ENCODE data around the gene CCNE1.

CCNE1 gene

DNA sequence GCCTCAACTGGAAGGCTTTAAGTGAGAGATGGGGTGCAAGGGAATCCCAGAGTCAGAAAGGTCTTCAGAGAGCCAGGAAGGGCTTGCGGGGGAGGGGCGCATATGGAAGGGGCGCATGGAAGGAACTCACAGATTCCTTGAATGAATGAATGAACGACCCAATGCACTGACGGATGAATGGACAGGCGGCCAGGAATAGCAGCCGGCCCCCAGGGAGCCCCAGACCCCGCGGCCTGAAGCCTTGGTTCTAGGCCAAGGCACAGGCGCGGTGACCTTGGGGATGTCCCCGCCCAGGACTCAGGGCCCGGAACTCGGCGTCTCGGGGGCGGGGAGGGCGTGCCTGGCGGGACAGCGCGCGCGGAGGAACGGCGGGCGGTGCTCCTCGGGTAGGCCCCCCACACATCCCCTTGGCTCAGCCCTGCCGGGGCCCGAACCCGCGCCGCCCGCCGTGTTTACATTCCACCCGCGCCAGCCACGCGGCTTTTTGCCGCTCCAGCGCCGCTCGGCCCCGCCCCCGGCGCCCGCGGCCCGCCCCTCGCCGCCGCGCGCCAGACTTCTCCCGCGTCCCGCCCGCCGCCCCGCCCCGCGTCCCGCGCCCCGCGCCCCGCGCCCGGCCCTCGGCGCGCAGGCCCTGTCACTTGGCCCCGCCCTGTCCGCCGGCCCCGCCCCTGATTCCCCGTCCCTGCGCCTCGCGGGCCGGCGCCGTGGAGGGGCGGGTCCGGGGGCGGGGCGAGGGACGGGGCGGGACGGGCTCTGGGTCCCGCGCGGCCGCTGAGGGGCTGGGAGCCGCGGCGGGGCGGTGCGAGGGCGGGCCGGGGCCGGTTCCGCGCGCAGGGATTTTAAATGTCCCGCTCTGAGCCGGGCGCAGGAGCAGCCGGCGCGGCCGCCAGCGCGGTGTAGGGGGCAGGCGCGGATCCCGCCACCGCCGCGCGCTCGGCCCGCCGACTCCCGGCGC is at the start of gene CCNE1:
Gene CCNE1 (plus strand): TSS at position 867 of the 955 bp plus-strand sequence. CDS start 565 bp downstream, outside the sequence.
- peak; percentile 100 for DNase-seq

DNA sequence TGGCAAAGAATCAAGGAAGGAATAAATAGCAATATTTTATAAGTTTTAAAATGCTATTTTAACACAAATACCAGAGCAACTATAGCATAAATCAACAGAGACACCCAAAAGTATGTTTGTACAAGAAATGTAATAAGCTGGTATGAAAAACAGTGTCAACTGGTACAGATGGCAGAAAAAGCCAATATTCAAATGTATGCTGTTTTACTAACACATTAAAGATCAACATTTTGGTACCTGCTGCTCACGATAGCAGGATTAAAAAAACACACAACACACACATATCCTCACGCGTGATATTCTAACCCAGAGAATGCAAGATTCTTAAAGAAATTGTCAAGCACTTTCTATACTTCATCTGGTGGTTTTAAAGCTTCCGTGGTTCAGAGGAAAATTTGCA is 48.6 kb upstream of the CCNE1 start:
- DNase-seq = no peak

DNA sequence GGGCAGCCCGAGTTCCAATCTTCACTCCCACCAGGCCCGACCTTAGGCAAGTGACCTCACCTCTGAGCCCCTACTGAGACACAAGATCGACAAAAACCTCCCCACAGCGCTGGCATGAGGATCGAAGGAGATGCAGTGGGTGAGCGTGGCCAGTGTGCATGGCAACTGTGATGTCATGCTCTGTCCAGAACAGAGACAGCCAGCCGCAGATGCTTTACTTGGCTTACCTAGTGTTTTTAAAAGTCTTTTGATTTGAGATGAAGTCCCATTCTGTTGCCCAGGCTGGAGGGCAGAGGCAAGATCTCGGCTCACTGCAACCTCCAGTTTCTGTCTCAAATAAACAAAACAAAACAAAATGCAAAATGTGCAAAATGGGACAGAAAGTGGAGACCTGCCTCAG is 47.4 kb upstream of the CCNE1 start:
- no peak for DNase-seq

DNA sequence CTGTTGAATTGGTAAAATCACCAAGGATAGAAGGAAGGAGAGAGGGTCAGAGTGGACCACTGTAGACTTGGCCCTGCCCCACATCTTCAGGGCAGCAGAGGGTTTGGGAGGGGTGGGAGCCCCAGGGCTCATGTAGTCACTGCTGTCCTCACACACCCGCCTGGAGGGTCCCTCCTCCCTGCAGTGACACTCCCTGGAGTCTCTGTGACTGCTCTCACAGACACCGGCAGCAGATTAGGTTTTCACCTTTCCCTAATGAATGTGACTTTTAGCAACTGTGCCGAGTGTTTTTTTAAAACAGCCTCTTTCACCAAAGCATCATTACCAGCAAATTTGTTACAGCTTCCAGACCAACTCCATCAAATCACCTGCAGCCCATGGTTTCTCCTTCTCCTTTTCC is 45.7 kb upstream of the CCNE1 start:
- no peak for DNase-seq

GRCh38 chr19:29767039-29767735 is 44.6 kb upstream of the CCNE1 start:
- DNase-seq = no peak

- DNase-seq = no peak
These were observed 43.6 kb upstream of the CCNE1 start for GRCh38 chr19:29768166-29768565.

- DNase-seq = no peak
These were observed 41.8 kb upstream of the CCNE1 start for GRCh38 chr19:29769997-29770396.

GRCh38 chr19:29770648-29771047 is 41.1 kb upstream of the CCNE1 start:
- DNase-seq = no peak

DNA sequence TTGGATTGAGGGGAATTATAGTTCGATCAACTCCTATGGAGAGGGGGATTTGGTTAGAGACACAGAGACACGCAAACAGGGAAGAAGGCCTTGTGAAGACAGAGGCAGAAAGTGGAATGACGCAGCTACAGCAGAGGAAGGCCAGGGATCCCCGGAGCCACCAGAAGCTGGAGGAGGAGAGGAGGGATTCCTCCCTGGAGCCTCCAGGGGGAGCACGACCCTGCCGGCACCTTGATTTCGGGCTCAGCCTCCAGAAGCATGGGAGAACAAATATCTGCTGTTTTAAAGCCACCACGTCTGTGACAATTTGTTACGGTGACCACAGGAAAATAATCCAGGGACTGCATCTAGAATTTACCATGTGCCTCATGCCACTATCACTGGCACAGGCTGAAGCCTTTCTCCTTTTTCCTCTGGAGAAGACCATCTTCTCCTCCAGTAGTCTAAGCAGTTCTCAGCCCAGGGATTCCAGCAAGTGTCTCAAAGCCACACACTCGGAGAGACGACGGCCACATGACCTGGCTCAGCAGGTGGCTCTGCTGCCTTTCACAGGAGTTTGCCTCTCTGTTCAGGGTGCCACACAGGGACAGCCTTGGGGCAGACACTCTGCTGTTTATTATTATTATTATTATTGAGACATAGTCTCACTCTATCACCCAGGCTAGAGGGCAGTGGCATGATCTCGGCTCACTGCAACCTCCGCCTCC is 39.9 kb upstream of the CCNE1 start:
- DNase-seq = peak; percentile 59

GRCh38 chr19:29772696-29773095 is 39.1 kb upstream of the CCNE1 start:
- no peak for DNase-seq

GRCh38 chr19:29773141-29773540 is 38.6 kb upstream of the CCNE1 start:
- DNase-seq = no peak

DNA sequence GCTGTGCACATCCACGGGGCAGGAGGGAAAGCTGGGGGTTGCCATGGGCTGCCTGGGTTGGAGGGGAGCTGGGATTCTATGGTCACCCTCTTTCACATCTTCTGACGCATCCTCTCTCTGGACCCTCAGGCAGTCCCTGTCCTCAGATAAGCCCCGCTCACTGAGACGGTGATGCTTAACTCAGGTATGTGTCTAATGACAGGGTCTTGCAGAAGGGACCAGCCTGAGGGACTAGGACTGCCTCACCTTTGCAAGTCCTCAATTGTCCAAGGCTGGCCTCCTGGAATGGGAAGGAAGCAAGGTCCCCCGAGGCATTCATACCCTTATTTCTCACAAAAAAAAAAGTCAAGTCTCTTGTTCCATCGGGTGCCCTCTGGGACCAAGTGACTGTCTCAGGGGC is 37.7 kb upstream of the CCNE1 start:
- DNase-seq = no peak

DNA sequence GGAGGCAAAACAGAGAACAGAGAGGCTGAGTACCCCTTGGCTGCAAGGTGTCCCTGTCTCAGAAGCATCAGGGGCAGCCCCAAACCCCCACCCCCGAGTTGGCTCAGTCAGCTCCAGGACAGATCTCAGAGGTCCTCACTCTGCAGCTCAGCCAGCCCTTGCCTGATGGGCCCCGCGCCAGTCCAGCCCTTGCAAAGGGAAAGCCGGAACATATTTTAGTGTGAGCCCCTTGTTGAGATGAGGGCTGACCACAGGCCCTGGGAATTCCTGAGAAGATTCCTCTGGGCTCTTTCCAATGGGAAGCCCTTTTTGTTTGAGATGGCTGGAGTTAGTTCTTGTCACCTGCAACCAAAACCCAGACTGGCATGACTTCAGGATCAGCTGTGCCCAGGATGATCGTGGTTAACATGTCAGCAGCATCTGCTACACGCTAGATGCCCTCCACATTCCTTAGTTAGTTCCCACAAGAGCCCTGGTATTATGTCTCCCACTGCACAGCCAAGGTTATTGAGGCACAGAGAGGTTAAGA is 33.9 kb upstream of the CCNE1 start:
- DNase-seq = no peak

- DNase-seq = no peak
These were observed 31.9 kb upstream of the CCNE1 start for GRCh38 chr19:29779921-29780320.

DNA sequence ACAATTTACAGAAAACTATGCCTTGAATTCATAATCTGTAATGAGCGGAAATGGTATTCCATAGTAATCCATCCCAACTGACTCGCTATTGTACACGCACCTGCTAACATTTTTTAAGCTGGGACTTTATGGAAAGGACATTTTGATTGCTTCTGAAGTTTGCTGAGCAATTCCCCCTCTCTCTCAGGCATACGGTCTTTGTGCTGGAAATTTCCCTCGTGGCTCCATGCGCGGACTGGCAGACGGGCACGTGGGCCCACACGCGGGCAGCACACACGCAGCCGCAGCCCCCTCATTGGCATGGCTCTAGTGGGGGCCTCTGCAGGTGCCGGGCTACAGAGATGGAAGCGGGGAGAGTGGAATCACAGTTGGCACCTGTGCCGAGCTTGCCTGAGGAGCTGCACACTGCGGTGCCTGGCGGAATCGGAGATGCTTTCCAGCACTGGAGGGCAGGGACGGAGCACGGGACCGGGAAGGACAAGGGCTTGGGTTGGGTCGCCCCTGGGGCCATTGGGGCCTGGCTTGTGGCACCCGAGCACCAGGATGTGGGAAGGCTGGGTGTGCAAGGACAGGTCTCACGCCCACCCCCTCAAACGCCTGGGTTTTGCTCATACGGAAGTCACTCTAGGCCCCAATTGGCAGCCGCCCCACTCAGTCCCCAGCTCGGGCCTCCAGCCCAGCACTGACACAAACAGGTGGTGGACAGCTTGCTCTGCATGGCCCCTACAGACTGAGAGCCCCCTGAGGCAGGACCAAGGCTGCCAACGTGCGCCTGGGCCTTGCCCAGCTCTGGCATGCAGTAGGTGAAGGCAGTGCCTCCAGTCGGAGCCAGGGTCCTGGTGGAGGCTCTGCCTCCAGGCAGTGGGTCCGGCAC is 30.2 kb upstream of the CCNE1 start:
- no peak for DNase-seq

GRCh38 chr19:29782260-29782580 is 29.6 kb upstream of the CCNE1 start:
- DNase-seq = no peak

GRCh38 chr19:29783627-29784190 is 28.1 kb upstream of the CCNE1 start:
- no peak for DNase-seq

- no peak for DNase-seq
These were observed 27.1 kb upstream of the CCNE1 start for GRCh38 chr19:29784598-29785223.

DNA sequence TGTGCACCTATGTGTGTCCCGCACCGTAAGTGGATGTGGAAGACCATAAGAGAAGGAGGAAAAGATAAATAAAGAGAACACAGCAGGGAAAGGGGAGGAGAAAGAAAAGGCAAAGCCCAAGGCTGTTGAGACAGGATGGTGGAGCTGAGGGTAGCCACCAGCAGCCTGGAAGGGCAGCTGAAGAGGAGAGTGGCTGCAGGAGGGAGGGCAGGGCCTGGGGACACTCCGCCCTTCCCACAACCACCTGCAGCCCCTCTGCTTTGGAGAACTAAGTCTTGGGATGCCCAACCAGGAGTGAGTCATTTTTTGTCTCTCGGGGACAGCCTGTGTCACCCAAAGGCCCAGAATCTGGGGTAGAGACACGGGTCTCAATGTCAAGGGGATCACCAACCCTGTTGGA is 26.4 kb upstream of the CCNE1 start:
- no peak for DNase-seq

DNA sequence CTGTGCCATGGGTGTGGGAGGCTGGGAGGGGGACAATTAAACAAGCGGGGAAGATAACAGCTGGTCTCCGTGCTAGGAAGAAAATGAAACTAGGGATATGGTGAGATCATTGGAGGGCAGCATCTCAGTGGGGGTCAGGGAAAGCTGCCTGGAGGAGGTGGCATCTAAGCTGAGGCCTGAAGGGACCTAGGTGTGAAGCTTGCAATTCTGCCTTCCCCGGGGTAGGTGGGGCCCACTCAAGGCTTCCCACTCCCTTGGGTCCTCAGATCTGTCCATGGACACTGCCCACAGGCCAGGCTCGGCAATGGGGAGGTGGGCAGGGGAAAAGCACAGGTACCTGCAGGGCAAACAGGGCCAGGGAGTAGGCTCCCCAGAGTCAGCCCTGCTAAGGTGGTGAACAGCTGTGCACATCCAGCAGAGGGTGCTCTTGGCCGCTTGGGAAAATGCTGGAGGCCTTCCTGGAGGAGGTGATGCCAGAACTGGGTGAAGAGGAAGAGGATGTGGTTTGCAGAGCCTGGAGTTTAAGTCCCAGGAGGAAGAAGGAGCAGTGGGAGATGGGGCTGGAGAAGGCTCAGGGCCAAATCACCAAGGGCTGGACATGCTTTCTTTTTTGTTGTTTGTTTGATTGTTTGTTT is 25.7 kb upstream of the CCNE1 start:
- DNase-seq = peak; percentile 22

GRCh38 chr19:29787281-29787680 is 24.5 kb upstream of the CCNE1 start:
- no peak for DNase-seq

Data from CD4-positive, alpha-beta T cell treated with Interleukin-17A for 4 hours (primary cell).